PC-3 (cell line): ENCODE data around the gene BRWD1.

Experiments
- EZH2 ChIP-seq: fragments of 300-600 bp; sonication (generic); IDR thresholded peaks from one replicate; pipeline ENCODE4 v1.6.1; 2017; ENCODE audit warnings: antibody characterized with exemption, mild to moderate bottlenecking, low read length; ENCODE audit not compliant: unreplicated experiment
- TF ChIP-seq, protein P1 (sequence below): fragments of 300-600 bp; sonication (generic); conservative IDR thresholded peaks from 2 replicates; pipeline ENCODE4 v1.5.1; 2017; ENCODE audit warnings: antibody characterized with exemption, low read depth, mild to moderate bottlenecking, low read length

DNA sequence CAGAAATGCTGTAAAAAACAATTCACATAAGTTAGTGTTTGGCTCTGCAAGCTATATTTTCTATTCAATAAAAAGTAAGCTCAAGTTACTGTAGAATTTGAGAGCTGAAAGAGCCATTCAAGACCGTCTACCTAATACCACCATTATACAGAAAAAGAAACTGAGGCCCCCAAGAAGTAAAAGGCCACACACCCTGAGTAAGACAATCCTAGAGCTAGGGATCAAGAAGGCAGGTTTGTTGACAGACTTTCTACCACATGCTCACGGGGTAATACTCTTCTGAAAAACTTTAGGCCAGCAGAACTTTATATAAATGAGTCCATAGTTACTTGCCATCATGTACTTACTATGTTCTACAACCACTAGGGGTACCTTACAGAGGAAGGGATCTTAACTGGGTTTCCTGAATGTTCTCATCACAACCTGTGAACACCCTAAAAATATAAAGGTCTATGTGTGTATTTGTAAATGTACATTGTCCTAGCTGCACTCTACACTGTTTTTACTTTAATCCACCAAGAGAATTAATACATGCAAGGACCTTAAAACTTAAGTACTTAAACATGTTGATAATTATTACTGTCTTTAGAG, 132.9 kb downstream of the BRWD1 start:
- TF ChIP-seq EZH2: no peak
- TF ChIP-seq, protein P1, sequence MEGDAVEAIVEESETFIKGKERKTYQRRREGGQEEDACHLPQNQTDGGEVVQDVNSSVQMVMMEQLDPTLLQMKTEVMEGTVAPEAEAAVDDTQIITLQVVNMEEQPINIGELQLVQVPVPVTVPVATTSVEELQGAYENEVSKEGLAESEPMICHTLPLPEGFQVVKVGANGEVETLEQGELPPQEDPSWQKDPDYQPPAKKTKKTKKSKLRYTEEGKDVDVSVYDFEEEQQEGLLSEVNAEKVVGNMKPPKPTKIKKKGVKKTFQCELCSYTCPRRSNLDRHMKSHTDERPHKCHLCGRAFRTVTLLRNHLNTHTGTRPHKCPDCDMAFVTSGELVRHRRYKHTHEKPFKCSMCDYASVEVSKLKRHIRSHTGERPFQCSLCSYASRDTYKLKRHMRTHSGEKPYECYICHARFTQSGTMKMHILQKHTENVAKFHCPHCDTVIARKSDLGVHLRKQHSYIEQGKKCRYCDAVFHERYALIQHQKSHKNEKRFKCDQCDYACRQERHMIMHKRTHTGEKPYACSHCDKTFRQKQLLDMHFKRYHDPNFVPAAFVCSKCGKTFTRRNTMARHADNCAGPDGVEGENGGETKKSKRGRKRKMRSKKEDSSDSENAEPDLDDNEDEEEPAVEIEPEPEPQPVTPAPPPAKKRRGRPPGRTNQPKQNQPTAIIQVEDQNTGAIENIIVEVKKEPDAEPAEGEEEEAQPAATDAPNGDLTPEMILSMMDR: peak; percentile 52; the same call in 1 of the 2 replicates
